ENCODE measurements around the gene MAD2L2.

DNA sequence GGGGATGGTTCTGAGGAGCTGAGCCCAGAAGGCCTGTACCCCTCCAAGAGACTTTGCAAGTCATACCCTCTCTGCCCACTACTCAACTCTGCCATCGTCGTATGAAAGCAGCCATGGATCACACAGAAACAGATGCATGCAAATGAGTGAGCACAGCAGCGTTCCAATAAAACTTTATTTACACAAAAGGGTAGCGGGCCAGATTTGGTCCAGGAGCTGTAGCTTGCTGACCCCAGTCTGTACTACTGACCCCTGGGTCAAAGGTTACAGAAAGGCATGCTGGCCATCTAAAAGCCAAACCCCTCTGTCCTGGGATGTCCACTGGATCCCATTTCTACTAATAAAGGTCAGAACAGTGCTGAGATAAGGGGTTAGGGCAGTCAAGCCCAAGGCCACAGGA is 46.2 kb upstream of the MAD2L2 start:
- TF ChIP-seq, protein P1, sequence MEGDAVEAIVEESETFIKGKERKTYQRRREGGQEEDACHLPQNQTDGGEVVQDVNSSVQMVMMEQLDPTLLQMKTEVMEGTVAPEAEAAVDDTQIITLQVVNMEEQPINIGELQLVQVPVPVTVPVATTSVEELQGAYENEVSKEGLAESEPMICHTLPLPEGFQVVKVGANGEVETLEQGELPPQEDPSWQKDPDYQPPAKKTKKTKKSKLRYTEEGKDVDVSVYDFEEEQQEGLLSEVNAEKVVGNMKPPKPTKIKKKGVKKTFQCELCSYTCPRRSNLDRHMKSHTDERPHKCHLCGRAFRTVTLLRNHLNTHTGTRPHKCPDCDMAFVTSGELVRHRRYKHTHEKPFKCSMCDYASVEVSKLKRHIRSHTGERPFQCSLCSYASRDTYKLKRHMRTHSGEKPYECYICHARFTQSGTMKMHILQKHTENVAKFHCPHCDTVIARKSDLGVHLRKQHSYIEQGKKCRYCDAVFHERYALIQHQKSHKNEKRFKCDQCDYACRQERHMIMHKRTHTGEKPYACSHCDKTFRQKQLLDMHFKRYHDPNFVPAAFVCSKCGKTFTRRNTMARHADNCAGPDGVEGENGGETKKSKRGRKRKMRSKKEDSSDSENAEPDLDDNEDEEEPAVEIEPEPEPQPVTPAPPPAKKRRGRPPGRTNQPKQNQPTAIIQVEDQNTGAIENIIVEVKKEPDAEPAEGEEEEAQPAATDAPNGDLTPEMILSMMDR (conservative IDR thresholded peaks at IDR 0.05 in 1 of 2, IDR thresholded peaks at IDR 0.05 in 1 of 2; ENCODE audit: low read depth in 1 of 2, low read length in 2 of 2), result no peak
- TF ChIP-seq EZH2 (IDR thresholded peaks at IDR 0.05; ENCODE audit: low read length, missing control alignments), result no peak

Data from fibroblast of lung (primary cell).